H1 (cell line): Measurements from ENCODE around the gene SRCIN1. TPM values are rescaled to one million over a fixed set of nuclear protein-coding genes. Genes with fewer than 3 reads are reported as not detected.

ENCODE experiments used
- BACH1 ChIP-seq: IDR thresholded peaks from 2 replicates; pipeline ENCODE4 v1.6.1; 2012; ENCODE audit warnings: low read length, improper control_type of control experiment
- CHD1 ChIP-seq: IDR thresholded peaks from 2 replicates; pipeline ENCODE4 v1.6.1; 2012; ENCODE audit warnings: low read depth, low read length, improper control_type of control experiment
- CHD2 ChIP-seq: IDR thresholded peaks from 2 replicates; pipeline ENCODE4 v1.6.1; 2012; ENCODE audit warnings: low read length, improper control_type of control experiment
- CREB1 ChIP-seq: IDR thresholded peaks from 2 replicates; pipeline ENCODE4 v1.6.1; 2012; ENCODE audit warnings: inconsistent platforms
- JUND ChIP-seq: IDR thresholded peaks from 2 replicates; pipeline ENCODE4 v1.6.1; 2011; ENCODE audit warnings: mild to moderate bottlenecking, improper control_type of control experiment, low read length
- RFX5 ChIP-seq: IDR thresholded peaks from 2 replicates; pipeline ENCODE4 v1.6.1; 2011; ENCODE audit warnings: low read depth, low read length, improper control_type of control experiment, borderline replicate concordance
- RNF2 ChIP-seq: fragments of 200-900, 300-1000 bp; sonication (generic); IDR thresholded peaks from 2 replicates; pipeline ENCODE4 v1.7.1; 2016; ENCODE audit warnings: borderline replicate concordance, low read depth, mild to moderate bottlenecking, antibody characterized with exemption, low read length; ENCODE audit not compliant: poor library complexity, severe bottlenecking; ENCODE audit errors: missing control alignments
- SIRT6 ChIP-seq: IDR thresholded peaks from one replicate; pipeline ENCODE4 v1.7.1; 2012; ENCODE audit warnings: low read length, inconsistent platforms
- SIX5 ChIP-seq: IDR thresholded peaks from 2 replicates; pipeline ENCODE4 v1.6.1; 2011; ENCODE audit warnings: mild to moderate bottlenecking, low read depth, low read length
- SP2 ChIP-seq: IDR thresholded peaks from 2 replicates; pipeline ENCODE4 v1.6.1; 2012; ENCODE audit warnings: mild to moderate bottlenecking, low read length, inconsistent platforms
- polyA plus RNA-seq, 7 experiments: library from polyadenylated mRNA; depleted of rRNA in 3 of 7; stranded (reverse) in 5 of 7; unstranded in 2 of 7; fragments of >200 nt in 5 of 7; fragments of 200-250 nt in 2 of 7; gene quantifications; 1 replicate in 5 of 7; 2 replicates in 1 of 7; 4 replicates in 1 of 7; pipeline versions ENCODE4 v1.2.1 to v1.2.3, GENCODE V29; 2011 to 2013; ENCODE audit warnings: missing spikeins in 2 of 7, mixed read lengths in 2 of 7
- total RNA-seq: library from RNA; stranded (reverse); fragmentation: NEBNext Ultra II Directional; extraction: Animal tissue kit (Norgen Biotek cat#: 25700); gene quantifications from 2 replicates; pipeline ENCODE4 v1.2.1, GENCODE V29; 2021
- TF ChIP-seq, protein P1 (sequence below): IDR thresholded peaks from 2 replicates; pipeline ENCODE4 v1.6.1; 2012; ENCODE audit warnings: inconsistent platforms
- TF ChIP-seq, protein P2 (sequence below): fragments of 300-600 bp; sonication (generic); IDR thresholded peaks from 2 replicates; pipeline ENCODE4 v1.7.1; 2012; ENCODE audit warnings: low read length, moderate library complexity, mild to moderate bottlenecking, inconsistent platforms; ENCODE audit not compliant: insufficient replicate concordance

The SRCIN1 gene
- total and polyA plus RNA-seq, 2 of the 8 experiments (the other 6 are each of a cell fraction or from before 2014, with no cell fraction given) = 2.8 to 3.8 TPM

DNA sequence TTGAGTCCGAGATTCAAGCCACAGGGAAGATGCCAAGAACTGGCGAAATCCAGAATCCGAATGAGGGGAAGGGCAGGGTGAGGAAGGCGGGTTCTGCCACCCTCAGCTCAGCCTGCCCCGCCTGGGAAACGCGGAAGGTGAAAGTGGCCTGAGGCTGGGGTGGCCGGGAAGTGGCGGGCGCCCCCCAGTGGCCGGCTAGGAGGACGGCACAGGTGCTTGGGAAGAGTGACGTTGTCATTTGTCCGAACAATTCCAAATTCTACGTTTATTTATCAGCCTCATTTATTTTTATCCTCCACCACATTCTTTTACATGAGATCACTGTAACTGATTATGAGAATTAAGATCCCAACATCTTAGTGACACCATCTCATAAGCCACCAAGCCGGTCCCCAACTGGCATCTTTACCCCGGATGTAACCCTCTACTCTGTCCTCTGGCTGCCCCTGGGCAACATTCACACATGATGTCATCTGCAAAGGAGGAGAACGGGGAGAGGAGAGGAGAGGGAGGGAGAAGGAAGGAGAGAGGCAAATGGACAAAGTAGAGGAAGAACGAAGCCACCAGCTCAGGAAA, 21.3 kb downstream of the SRCIN1 start (continued):
- TF ChIP-seq, protein P1, sequence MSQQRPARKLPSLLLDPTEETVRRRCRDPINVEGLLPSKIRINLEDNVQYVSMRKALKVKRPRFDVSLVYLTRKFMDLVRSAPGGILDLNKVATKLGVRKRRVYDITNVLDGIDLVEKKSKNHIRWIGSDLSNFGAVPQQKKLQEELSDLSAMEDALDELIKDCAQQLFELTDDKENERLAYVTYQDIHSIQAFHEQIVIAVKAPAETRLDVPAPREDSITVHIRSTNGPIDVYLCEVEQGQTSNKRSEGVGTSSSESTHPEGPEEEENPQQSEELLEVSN = no peak
- TF ChIP-seq CHD1 (no peak), CHD2 (no peak), SP2 (no peak), CREB1 (peak; percentile 76), SIX5 (no peak), RFX5 (no peak), BACH1 (no peak), SIRT6 (no peak), RNF2 (no peak), JUND (0 out of 2 replicates have a peak, but pooled peaks have one; percentile 36)
- TF ChIP-seq, protein P2, sequence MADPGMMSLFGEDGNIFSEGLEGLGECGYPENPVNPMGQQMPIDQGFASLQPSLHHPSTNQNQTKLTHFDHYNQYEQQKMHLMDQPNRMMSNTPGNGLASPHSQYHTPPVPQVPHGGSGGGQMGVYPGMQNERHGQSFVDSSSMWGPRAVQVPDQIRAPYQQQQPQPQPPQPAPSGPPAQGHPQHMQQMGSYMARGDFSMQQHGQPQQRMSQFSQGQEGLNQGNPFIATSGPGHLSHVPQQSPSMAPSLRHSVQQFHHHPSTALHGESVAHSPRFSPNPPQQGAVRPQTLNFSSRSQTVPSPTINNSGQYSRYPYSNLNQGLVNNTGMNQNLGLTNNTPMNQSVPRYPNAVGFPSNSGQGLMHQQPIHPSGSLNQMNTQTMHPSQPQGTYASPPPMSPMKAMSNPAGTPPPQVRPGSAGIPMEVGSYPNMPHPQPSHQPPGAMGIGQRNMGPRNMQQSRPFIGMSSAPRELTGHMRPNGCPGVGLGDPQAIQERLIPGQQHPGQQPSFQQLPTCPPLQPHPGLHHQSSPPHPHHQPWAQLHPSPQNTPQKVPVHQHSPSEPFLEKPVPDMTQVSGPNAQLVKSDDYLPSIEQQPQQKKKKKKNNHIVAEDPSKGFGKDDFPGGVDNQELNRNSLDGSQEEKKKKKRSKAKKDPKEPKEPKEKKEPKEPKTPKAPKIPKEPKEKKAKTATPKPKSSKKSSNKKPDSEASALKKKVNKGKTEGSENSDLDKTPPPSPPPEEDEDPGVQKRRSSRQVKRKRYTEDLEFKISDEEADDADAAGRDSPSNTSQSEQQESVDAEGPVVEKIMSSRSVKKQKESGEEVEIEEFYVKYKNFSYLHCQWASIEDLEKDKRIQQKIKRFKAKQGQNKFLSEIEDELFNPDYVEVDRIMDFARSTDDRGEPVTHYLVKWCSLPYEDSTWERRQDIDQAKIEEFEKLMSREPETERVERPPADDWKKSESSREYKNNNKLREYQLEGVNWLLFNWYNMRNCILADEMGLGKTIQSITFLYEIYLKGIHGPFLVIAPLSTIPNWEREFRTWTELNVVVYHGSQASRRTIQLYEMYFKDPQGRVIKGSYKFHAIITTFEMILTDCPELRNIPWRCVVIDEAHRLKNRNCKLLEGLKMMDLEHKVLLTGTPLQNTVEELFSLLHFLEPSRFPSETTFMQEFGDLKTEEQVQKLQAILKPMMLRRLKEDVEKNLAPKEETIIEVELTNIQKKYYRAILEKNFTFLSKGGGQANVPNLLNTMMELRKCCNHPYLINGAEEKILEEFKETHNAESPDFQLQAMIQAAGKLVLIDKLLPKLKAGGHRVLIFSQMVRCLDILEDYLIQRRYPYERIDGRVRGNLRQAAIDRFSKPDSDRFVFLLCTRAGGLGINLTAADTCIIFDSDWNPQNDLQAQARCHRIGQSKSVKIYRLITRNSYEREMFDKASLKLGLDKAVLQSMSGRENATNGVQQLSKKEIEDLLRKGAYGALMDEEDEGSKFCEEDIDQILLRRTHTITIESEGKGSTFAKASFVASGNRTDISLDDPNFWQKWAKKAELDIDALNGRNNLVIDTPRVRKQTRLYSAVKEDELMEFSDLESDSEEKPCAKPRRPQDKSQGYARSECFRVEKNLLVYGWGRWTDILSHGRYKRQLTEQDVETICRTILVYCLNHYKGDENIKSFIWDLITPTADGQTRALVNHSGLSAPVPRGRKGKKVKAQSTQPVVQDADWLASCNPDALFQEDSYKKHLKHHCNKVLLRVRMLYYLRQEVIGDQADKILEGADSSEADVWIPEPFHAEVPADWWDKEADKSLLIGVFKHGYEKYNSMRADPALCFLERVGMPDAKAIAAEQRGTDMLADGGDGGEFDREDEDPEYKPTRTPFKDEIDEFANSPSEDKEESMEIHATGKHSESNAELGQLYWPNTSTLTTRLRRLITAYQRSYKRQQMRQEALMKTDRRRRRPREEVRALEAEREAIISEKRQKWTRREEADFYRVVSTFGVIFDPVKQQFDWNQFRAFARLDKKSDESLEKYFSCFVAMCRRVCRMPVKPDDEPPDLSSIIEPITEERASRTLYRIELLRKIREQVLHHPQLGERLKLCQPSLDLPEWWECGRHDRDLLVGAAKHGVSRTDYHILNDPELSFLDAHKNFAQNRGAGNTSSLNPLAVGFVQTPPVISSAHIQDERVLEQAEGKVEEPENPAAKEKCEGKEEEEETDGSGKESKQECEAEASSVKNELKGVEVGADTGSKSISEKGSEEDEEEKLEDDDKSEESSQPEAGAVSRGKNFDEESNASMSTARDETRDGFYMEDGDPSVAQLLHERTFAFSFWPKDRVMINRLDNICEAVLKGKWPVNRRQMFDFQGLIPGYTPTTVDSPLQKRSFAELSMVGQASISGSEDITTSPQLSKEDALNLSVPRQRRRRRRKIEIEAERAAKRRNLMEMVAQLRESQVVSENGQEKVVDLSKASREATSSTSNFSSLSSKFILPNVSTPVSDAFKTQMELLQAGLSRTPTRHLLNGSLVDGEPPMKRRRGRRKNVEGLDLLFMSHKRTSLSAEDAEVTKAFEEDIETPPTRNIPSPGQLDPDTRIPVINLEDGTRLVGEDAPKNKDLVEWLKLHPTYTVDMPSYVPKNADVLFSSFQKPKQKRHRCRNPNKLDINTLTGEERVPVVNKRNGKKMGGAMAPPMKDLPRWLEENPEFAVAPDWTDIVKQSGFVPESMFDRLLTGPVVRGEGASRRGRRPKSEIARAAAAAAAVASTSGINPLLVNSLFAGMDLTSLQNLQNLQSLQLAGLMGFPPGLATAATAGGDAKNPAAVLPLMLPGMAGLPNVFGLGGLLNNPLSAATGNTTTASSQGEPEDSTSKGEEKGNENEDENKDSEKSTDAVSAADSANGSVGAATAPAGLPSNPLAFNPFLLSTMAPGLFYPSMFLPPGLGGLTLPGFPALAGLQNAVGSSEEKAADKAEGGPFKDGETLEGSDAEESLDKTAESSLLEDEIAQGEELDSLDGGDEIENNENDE = no peak
